ENCODE data around the gene CDH22.

DNA sequence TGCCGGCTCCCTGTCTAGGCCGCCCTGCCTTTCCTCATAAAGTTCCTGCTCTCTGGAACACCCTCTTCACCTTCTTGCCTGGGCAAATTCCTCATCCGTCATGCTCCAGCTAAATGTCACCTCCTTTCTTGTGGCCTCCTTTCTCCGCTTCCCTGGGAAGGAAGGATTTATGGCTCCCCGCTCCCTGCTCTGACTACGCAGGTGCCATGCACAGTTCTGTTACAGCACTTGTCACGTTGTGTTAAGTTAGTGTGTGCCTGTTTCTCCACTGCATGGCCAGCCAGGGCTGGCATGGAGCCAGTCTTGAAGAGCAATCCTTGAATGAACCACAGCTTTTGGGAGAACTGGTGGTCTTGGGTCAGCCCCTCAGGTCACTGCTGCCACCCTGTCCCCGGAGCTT lies 128.4 kb downstream of the CDH22 start:
- TF ChIP-seq TAF1 (IDR thresholded peaks at IDR 0.05; ENCODE audit: low read depth) (no peak), POLR2AphosphoS5 (IDR thresholded peaks at IDR 0.05) (no peak)

Measured in neural cell (in vitro differentiated cells).